Lower leg skin (tissue), 3 donors: ENCODE data around the gene MAD1L1.

Source experiments
- POLR2A ChIP-seq, 2 donors: fragments of 450-650 bp; IDR thresholded peaks; one replicate each; pipeline ENCODE4 v1.6.1; 2016 to 2017; ENCODE audit warnings: antibody characterized with exemption in 2 of 2, mild to moderate bottlenecking in 1 of 2, moderate library complexity in 1 of 2
- TF ChIP-seq, protein P1 (sequence below), 3 donors: fragments of 450-650 bp; IDR thresholded peaks; one replicate each; pipeline ENCODE4 v1.5.1; 2016; ENCODE audit warnings: antibody characterized with exemption in 3 of 3, mild to moderate bottlenecking in 3 of 3, moderate library complexity in 2 of 3

DNA sequence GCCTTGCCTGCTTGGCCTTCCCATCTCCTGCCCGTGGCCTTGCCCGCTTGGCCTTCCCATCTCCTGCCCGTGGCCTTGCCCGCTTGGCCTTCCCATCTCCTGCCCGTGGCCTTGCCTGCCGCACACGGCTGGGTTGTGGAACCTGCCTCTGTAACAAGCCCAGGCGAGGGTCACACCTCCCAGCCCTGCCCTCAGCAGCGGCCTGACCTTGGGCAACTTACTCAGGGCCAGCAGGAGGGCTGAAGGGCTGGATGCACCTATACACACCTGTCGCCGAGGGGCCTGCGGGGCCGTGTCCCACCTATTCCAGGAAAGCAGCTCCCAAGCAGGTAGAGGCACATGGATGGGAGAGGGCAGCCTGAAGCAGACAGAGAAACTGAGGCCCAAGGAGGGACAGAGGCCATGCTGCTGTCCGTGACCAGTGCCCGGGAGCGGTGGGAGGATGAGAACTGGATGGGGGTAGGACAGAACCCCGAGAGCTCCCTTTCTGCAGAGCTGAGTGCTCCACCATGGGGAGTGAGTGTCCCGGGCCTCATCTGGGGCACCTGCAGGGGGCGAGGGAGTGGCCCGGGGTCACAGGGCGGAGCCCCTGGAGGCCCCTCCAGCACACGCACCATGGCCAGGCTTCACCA is 285.0 kb downstream of the MAD1L1 start:
- TF ChIP-seq POLR2A (IDR thresholded peaks at IDR 0.05): no peak
- TF ChIP-seq, protein P1, sequence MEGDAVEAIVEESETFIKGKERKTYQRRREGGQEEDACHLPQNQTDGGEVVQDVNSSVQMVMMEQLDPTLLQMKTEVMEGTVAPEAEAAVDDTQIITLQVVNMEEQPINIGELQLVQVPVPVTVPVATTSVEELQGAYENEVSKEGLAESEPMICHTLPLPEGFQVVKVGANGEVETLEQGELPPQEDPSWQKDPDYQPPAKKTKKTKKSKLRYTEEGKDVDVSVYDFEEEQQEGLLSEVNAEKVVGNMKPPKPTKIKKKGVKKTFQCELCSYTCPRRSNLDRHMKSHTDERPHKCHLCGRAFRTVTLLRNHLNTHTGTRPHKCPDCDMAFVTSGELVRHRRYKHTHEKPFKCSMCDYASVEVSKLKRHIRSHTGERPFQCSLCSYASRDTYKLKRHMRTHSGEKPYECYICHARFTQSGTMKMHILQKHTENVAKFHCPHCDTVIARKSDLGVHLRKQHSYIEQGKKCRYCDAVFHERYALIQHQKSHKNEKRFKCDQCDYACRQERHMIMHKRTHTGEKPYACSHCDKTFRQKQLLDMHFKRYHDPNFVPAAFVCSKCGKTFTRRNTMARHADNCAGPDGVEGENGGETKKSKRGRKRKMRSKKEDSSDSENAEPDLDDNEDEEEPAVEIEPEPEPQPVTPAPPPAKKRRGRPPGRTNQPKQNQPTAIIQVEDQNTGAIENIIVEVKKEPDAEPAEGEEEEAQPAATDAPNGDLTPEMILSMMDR (IDR thresholded peaks at IDR 0.05): no peak
